Right lobe of liver (tissue), 4 donors: ENCODE measurements around the gene MACROH2A2.

ENCODE experiments used
- CTCF ChIP-seq, 4 donors: fragments of 200-600 bp in 3 of 4; fragments of 450-650 bp in 1 of 4; IDR thresholded peaks; one replicate each; pipeline versions ENCODE4 v1.5.1 to v1.8.0; 2016 to 2022; ENCODE audit warnings: antibody characterized with exemption in 4 of 4, mild to moderate bottlenecking in 2 of 4
- POLR2A ChIP-seq: fragments of 450-650 bp; IDR thresholded peaks from one replicate; pipeline ENCODE4 v1.6.1; 2017; ENCODE audit warnings: antibody characterized with exemption, mild to moderate bottlenecking
- donor health status: DM: no; HTN: no; CAD: no.
- donor health status: DM: no; HTN: no; CAD: no.
- donor health status: DM: no; HTN: yes; CAD: no.

- TF ChIP-seq POLR2A (no peak), CTCF (IDR thresholded peaks at IDR 0.05) (no peak)
Observed at GRCh38 chr10:70131560-70131937, 78.9 kb downstream of the MACROH2A2 start.
